B cell (primary cell): Measurements from ENCODE around the gene FAM174C. TPM values are rescaled to one million over a fixed set of nuclear protein-coding genes. Genes with fewer than 3 reads are reported as not detected.

Experiments
- ATAC-seq: fragments of 200-7000 bp; cut with Tn5 transposase; one replicate; pipeline ENCODE4 v1.10.0; 2021; ENCODE audit warnings: low read depth, mild to moderate bottlenecking, moderate number of reproducible peaks, moderate library complexity
- CTCF ChIA-PET: fragments of 350-600 bp; sonication (Branson Sonifier 250); formaldehyde crosslinking; loops from one replicate; lab custom pipeline; 2021; ENCODE audit warnings: antibody characterized with exemption, inconsistent platforms; lab: Charles Lee
- POLR2A ChIA-PET: fragments of 350-600 bp; sonication (Branson Sonifier 250); formaldehyde crosslinking; loops from one replicate; lab custom pipeline; 2021; ENCODE audit warnings: antibody characterized with exemption; lab: Charles Lee
- DNase-seq: peaks from one replicate; pipeline ENCODE4 v3.0.0; 2013
- H2AFZ ChIP-seq: 2 replicates; pipeline ENCODE4 v1.6.1; 2012; ENCODE audit warnings: mild to moderate bottlenecking, low read depth, low read length; ENCODE audit not compliant: insufficient read depth, poor library complexity, severe bottlenecking
- H3K27ac ChIP-seq, 2 donors: 1 replicate in 1 of 2; 2 replicates in 1 of 2; pipeline ENCODE4 v1.5.1; 2012 to 2013; ENCODE audit warnings: low read length in 2 of 2, mild to moderate bottlenecking in 2 of 2, moderate library complexity in 1 of 2
- H3K27me3 ChIP-seq, 4 experiments: fragments of 200-600 bp in 1 of 4; sonication (generic) in 1 of 4; replicated peaks in 1 of 4; 1 replicate in 2 of 4; 2 replicates in 2 of 4; pipeline versions ENCODE4 v1.6.1 to v1.7.0; 2013 to 2016; ENCODE audit warnings: low read length in 3 of 4, mild to moderate bottlenecking in 2 of 4, mixed read lengths in 1 of 4, moderate library complexity in 1 of 4; ENCODE audit not compliant: insufficient read depth in 4 of 4, control insufficient read depth in 3 of 4; ENCODE audit errors: control extremely low read depth in 1 of 4
- H3K36me3 ChIP-seq, 2 experiments: replicated peaks in 1 of 2; 1 replicate in 1 of 2; 2 replicates in 1 of 2; pipeline versions ENCODE4 v1.6.1 to v1.7.1; 2013; ENCODE audit warnings: low read length in 1 of 2; ENCODE audit not compliant: insufficient read depth in 2 of 2, control insufficient read depth in 1 of 2; ENCODE audit errors: control extremely low read depth in 1 of 2, extremely low read depth in 1 of 2
- H3K4me1 ChIP-seq, 2 donors: fragments of 200-600 bp in 1 of 2; sonication (generic) in 1 of 2; 1 replicate in 1 of 2; 2 replicates in 1 of 2; pipeline versions ENCODE4 v1.5.1 to v1.6.1; 2013 to 2017; ENCODE audit warnings: low read length in 2 of 2; ENCODE audit not compliant: control insufficient read depth in 2 of 2, insufficient read depth in 2 of 2
- H3K4me2 ChIP-seq: replicated peaks from 2 replicates; pipeline ENCODE3; 2012; ENCODE audit warnings: mild to moderate bottlenecking, low read depth, low read length; ENCODE audit not compliant: poor library complexity, severe bottlenecking
- H3K4me3 ChIP-seq, 5 experiments: fragments of 200-600 bp in 1 of 5; sonication (generic) in 1 of 5; 1 replicate in 3 of 5; 2 replicates in 2 of 5; pipeline versions ENCODE4 v1.5.1 to v1.7.0; 2011 to 2016; ENCODE audit warnings: low read length in 4 of 5, mild to moderate bottlenecking in 4 of 5, low read depth in 2 of 5, control low read depth in 1 of 5, moderate library complexity in 1 of 5; ENCODE audit not compliant: insufficient read depth in 1 of 5; ENCODE audit errors: control extremely low read depth in 1 of 5, extremely low read depth in 1 of 5
- H3K79me2 ChIP-seq: fragments of 200-600 bp; sonication (generic); one replicate; pipeline ENCODE4 v1.6.0; 2016; ENCODE audit warnings: low read length; ENCODE audit not compliant: control insufficient read depth, insufficient read depth
- H3K9ac ChIP-seq: fragments of 200-600 bp; sonication (generic); 2 replicates; pipeline ENCODE4 v1.6.1; 2017; ENCODE audit warnings: mild to moderate bottlenecking, low read length, moderate library complexity
- H3K9me3 ChIP-seq, 3 donors: one replicate each; pipeline versions ENCODE4 v1.6.1 to v1.7.1; 2013; ENCODE audit warnings: low read length in 2 of 3; ENCODE audit not compliant: control insufficient read depth in 2 of 3, insufficient read depth in 1 of 3; ENCODE audit errors: control extremely low read depth in 1 of 3
- H4K20me1 ChIP-seq: 2 replicates; pipeline ENCODE4 v1.6.0; 2012; ENCODE audit warnings: mild to moderate bottlenecking, low read length; ENCODE audit not compliant: insufficient read depth, control insufficient read depth, poor library complexity, severe bottlenecking
- H3K27ac Mint-ChIP-seq: one replicate; pipeline ENCODE4 v1.8.0; 2021; ENCODE audit warnings: mixed read lengths
- H3K27me3 Mint-ChIP-seq: one replicate; pipeline ENCODE4 v1.8.0; 2021; ENCODE audit warnings: mixed read lengths
- H3K4me1 Mint-ChIP-seq: one replicate; pipeline ENCODE4 v1.8.0; 2021; ENCODE audit warnings: mixed read lengths
- H3K4me3 Mint-ChIP-seq: one replicate; pipeline ENCODE4 v1.8.0; 2021; ENCODE audit warnings: mixed read lengths
- H3K9me3 Mint-ChIP-seq: one replicate; pipeline ENCODE4 v1.8.0; 2022; ENCODE audit warnings: mixed read lengths; ENCODE audit not compliant: insufficient read depth
- EZH2 ChIP-seq: IDR thresholded peaks from 2 replicates; pipeline ENCODE4 v1.6.1; 2012; ENCODE audit warnings: borderline replicate concordance, low read depth, mild to moderate bottlenecking, moderate library complexity, low read length; ENCODE audit not compliant: insufficient read depth, poor library complexity, severe bottlenecking
- WGBS: methylation state at CpG from one replicate; pipeline ENCODE4 v1.1.5; 2013; ENCODE audit warnings: missing lambda C conversion rate; ENCODE audit not compliant: insufficient coverage; 5-methylcytosine and 5-hydroxymethylcytosine counted together
- intact Hi-C: fragments of 100-400 bp; cut with micrococcal nuclease; formaldehyde crosslinking; loops from one replicate; pipeline ENCODE4 v1.10.0; 2022
- polyA plus RNA-seq: library from polyadenylated mRNA; depleted of rRNA; stranded (reverse); fragments of >200 nt; gene quantifications from 2 replicates; pipeline ENCODE4 v1.2.3, GENCODE V29; 2012
- total RNA-seq, 2 donors: library from RNA; stranded (reverse); fragments of 120-200 nt in 1 of 2; gene quantifications; 1 replicate in 1 of 2; 2 replicates in 1 of 2; pipeline versions ENCODE4 v1.2.3 to v1.2.4, GENCODE V29; 2013 to 2022
- TF ChIP-seq, protein P1 (sequence below): fragments of 200-600 bp; IDR thresholded peaks from one replicate; pipeline ENCODE4 v1.8.0; 2022; ENCODE audit warnings: antibody characterized with exemption, mild to moderate bottlenecking

The FAM174C gene
- total and polyA plus RNA-seq, 2 donors (not counting 1 experiment from before 2014, with no cell fraction given): 41.1 to 70.6 TPM

DNA sequence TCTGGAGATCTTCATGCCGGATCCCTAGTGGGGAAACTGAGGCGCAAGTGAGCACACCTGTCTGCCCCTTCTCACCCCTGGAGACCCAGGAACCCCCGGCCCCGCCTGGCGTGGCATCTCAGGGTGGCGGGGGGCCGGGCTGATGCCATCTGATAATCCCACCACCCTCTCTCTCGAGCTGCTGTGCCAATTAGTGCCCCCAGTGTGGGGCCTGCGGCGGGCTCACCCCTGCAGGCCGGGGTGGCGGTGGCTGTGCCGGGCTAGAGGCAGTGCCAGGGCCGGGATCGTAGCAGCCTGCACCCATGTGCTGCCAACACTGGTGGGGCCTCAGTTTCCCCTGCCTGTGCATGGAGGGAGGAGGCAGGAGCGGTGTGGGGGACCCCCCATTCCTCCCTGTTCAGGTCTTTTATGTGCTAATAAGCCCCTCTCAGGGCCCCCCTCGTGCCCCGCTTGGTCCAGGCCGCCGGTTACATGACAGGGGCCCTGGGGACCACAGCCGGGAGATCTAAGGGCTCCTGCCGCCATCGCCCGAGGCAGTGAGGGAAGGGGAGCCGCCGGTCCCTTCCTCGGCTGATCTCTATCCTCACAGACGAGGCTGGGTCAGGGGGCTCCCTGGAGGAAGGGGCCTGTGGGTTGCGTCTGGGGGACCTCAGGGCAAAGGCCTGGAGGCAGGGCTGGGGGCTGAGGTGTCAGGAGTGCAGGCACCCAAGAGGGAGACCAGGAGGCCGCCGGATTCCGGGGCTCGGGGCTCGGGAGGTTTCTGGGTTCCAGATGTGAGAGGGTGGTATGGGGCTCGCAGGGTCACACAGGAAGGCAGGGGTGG, 18.7 kb downstream of the FAM174C start:
- DNase-seq (no peak), ATAC-seq (no peak)
- H3K36me3 ChIP-seq: no peaks in the 10 kb centered on the region
- peaks cover 0 to 67% (median 19%) of the 10 kb centered on the region in 4 experiments for H3K27me3 ChIP-seq
- H3K9me3 ChIP-seq: peaks cover 0 to 12% (median 0%) of the 10 kb centered on the region in 3 donors
- no peaks in the 10 kb centered on the region for H3K79me2 ChIP-seq
- WGBS: 67% methylated on average over 27 of the region's 35 CpGs
- no peak overlapping the region for H2AFZ ChIP-seq
- no peak overlapping the region for H3K4me2 ChIP-seq
- TF ChIP-seq, protein P1, sequence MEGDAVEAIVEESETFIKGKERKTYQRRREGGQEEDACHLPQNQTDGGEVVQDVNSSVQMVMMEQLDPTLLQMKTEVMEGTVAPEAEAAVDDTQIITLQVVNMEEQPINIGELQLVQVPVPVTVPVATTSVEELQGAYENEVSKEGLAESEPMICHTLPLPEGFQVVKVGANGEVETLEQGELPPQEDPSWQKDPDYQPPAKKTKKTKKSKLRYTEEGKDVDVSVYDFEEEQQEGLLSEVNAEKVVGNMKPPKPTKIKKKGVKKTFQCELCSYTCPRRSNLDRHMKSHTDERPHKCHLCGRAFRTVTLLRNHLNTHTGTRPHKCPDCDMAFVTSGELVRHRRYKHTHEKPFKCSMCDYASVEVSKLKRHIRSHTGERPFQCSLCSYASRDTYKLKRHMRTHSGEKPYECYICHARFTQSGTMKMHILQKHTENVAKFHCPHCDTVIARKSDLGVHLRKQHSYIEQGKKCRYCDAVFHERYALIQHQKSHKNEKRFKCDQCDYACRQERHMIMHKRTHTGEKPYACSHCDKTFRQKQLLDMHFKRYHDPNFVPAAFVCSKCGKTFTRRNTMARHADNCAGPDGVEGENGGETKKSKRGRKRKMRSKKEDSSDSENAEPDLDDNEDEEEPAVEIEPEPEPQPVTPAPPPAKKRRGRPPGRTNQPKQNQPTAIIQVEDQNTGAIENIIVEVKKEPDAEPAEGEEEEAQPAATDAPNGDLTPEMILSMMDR: no peak
- no peak for TF ChIP-seq EZH2
- no peak overlapping the region for H3K4me3 Mint-ChIP-seq
- H3K9me3 Mint-ChIP-seq: no peaks in the 10 kb centered on the region
- H3K9ac ChIP-seq: no peak overlapping the region
- ChIA-PET CTCF (interaction anchor here (0.9 kb wide), 1 partner anchor 14 kb away, joined by 4 read pairs; no protein-coding TSS in a partner anchor), POLR2A (no interaction called here)
- peaks cover 13 to 25% of the 10 kb centered on the region in 2 donors for H3K4me1 ChIP-seq
- H3K4me3 ChIP-seq: no peak overlapping the region
- intact Hi-C loops: no loop called here
- no peaks in the 10 kb centered on the region for H4K20me1 ChIP-seq
- peaks cover 28% of the 10 kb centered on the region for H3K27me3 Mint-ChIP-seq
- peaks cover 8% of the 10 kb centered on the region for H3K4me1 Mint-ChIP-seq
- H3K27ac ChIP-seq: no peak overlapping the region
- H3K27ac Mint-ChIP-seq: no peak overlapping the region

- Histone ChIP-seq H3K4me1 (peaks cover 13 to 25% of the 10 kb centered on the region in 2 donors), H3K4me2 (peak overlapping the region; percentile 73), H3K9ac (no peak overlapping the region), H3K79me2 (no peaks in the 10 kb centered on the region), H3K36me3 (no peaks in the 10 kb centered on the region), H4K20me1 (no peaks in the 10 kb centered on the region), H3K9me3 (peaks cover 0 to 12% (median 0%) of the 10 kb centered on the region in 3 donors), H2AFZ (no peak overlapping the region), H3K4me3 (no peak overlapping the region), H3K27me3 (peaks cover 0 to 64% (median 17%) of the 10 kb centered on the region in 4 experiments), H3K27ac (no peak overlapping the region)
- TF ChIP-seq, protein P1: no peak
- no peak for TF ChIP-seq EZH2
- peaks cover 8% of the 10 kb centered on the region for H3K4me1 Mint-ChIP-seq
- H3K4me3 Mint-ChIP-seq: no peak overlapping the region
- no peaks in the 10 kb centered on the region for H3K9me3 Mint-ChIP-seq
- intact Hi-C loops: no loop called here
- H3K27ac Mint-ChIP-seq: no peak overlapping the region
- POLR2A ChIA-PET: no interaction called here
- CTCF ChIA-PET: no interaction called here
- WGBS: 80% methylated on average over 14 of the region's 14 CpGs
- ATAC-seq (no peak), DNase-seq (no peak)
- H3K27me3 Mint-ChIP-seq: peaks cover 24% of the 10 kb centered on the region
These were observed 19.4 kb downstream of the FAM174C start for GRCh38 chr19:1294688-1295087.
